ENCODE results near the gene ST6GAL1. TPM values are rescaled to one million over a fixed set of nuclear protein-coding genes. Genes with fewer than 3 reads are reported as not detected.
"Not testable (repeated sequence)": the region's sequence is repeated elsewhere in the genome, so short reads cannot be mapped to it uniquely, and the experiment has no call there.

ST6GAL1 gene
- total and polyA plus RNA-seq, 2 experiments from 2014 or later, result 17.6 to 65.1 TPM

GRCh38 chr3:186953992-186954699, 23.8 kb downstream of the ST6GAL1 start:
- H3K27ac ChIP-seq (ENCODE audit: low read depth), result not testable (repeated sequence)

GRCh38 chr3:186955898-186956696, 25.8 kb downstream of the ST6GAL1 start:
- no peak for TF ChIP-seq ZNF114 (CRISPR knock-in tag; IDR thresholded peaks at IDR 0.05)
- no peak for TF ChIP-seq EZH2phosphoT487 (IDR thresholded peaks at IDR 0.05; ENCODE audit: unreplicated experiment)
- no peak for TF ChIP-seq JUNB (IDR thresholded peaks at IDR 0.05; ENCODE audit: unreplicated experiment)
- no peak for TF ChIP-seq NANOG (IDR thresholded peaks at IDR 0.05; ENCODE audit: borderline replicate concordance)
- no peak for TF ChIP-seq REST (IDR thresholded peaks at IDR 0.05; ENCODE audit: unreplicated experiment)
- no peak for TF ChIP-seq POLR2AphosphoS5 (IDR thresholded peaks at IDR 0.05; ENCODE audit: low read depth)
- TF ChIP-seq EZH2 (IDR thresholded peaks at IDR 0.05; ENCODE audit: low read depth, unreplicated experiment), result no peak
- TF ChIP-seq ETS1 (IDR thresholded peaks at IDR 0.05), result no peak
- no peak for TF ChIP-seq STAT1 (IDR thresholded peaks at IDR 0.05; ENCODE audit: unreplicated experiment)
- Histone ChIP-seq H4K20me1 (replicated peaks; ENCODE audit: insufficient read depth) (peaks cover 28% of the 10 kb centered on the region), H3K4me3 (no peak overlapping the region), H3F3A (replicated peaks; ENCODE audit: low read depth) (no peaks in the 10 kb centered on the region), H3K27ac (ENCODE audit: low read depth) (no peak overlapping the region), H3K27me3 (ENCODE audit: insufficient read depth) (no peaks in the 10 kb centered on the region), H3K9me2 (ENCODE audit: insufficient read depth) (no peaks in the 10 kb centered on the region), H3K36me3 (ENCODE audit: insufficient read depth) (0 out of 2 replicates have a peak, but pooled peaks cover 4% of the 10 kb centered on the region), H3K4me1 (ENCODE audit: insufficient read depth) (peaks cover 8% of the 10 kb centered on the region), H2AFZ (no peak overlapping the region), H3K79me2 (replicated peaks; ENCODE audit: insufficient read depth) (peaks cover 98% of the 10 kb centered on the region), H3K4me2 (no peak overlapping the region)
- peaks cover 29% of the 10 kb centered on the region for H3K4me1 Mint-ChIP-seq
- H3K27me3 Mint-ChIP-seq (ENCODE audit: insufficient read depth, low read depth, poor library complexity), result no peaks in the 10 kb centered on the region
- H3K4me3 Mint-ChIP-seq, result no peak overlapping the region
- H3K36me3 Mint-ChIP-seq (ENCODE audit: low read depth), result peaks cover 66% of the 10 kb centered on the region
- H3K9me3 Mint-ChIP-seq, result peaks cover 8% of the 10 kb centered on the region
- DNase-seq (ENCODE audit: low spot score) (no peak), ATAC-seq (peak; percentile 58; the same call in 2 of the 3 replicates)
- H3K27ac Mint-ChIP-seq, result peak overlapping the region; percentile 70

More at GRCh38 chr3:186953992-186954699, 23.8 kb downstream of the ST6GAL1 start:
- H3K4me3 Mint-ChIP-seq; ATAC-seq; H2AFZ ChIP-seq; H3K27ac Mint-ChIP-seq; H3F3A ChIP-seq (replicated peaks; ENCODE audit: low read depth); H3K9me2 ChIP-seq (ENCODE audit: insufficient read depth); H3K27me3 ChIP-seq (ENCODE audit: insufficient read depth); H3K9me3 Mint-ChIP-seq; H3K36me3 ChIP-seq (ENCODE audit: insufficient read depth); H3K27me3 Mint-ChIP-seq (ENCODE audit: insufficient read depth, low read depth, poor library complexity); DNase-seq (ENCODE audit: low spot score); H3K4me3 ChIP-seq; H3K4me2 ChIP-seq; H3K4me1 ChIP-seq (ENCODE audit: insufficient read depth): not testable (repeated sequence)
- Histone ChIP-seq H4K20me1 (replicated peaks; ENCODE audit: insufficient read depth) (peaks cover 28% of the 10 kb centered on the region), H3K79me2 (replicated peaks; ENCODE audit: insufficient read depth) (peaks cover 98% of the 10 kb centered on the region)
- H3K4me1 Mint-ChIP-seq, result peaks cover 21% of the 10 kb centered on the region
- H3K36me3 Mint-ChIP-seq (ENCODE audit: low read depth), result peaks cover 77% of the 10 kb centered on the region
